CD4-positive, alpha-beta T cell treated with Interleukin-4 for 1 hour (primary cell): Measurements from ENCODE around the gene PPP6R3.
"Not testable (repeated sequence)": the region's sequence is repeated elsewhere in the genome, so short reads cannot be mapped to it uniquely, and the experiment has no call there.

Source experiments
- DNase-seq, 2 donors: peaks; one replicate each; pipeline ENCODE4 v3.0.0-alpha.2; 2020 to 2022

Gene PPP6R3

GRCh38 chr11:68436162-68436888, 24.2 kb upstream of the PPP6R3 start:
- no peak for DNase-seq

GRCh38 chr11:68436985-68437926, 23.3 kb upstream of the PPP6R3 start:
- DNase-seq: peak in 1 of 2 donors; percentile 42

GRCh38 chr11:68437927-68438657, 22.5 kb upstream of the PPP6R3 start:
- no peak for DNase-seq

GRCh38 chr11:68438658-68439259, 21.8 kb upstream of the PPP6R3 start:
- DNase-seq: no peak

- no peak for DNase-seq
Observed at GRCh38 chr11:68439355-68440065, 21.0 kb upstream of the PPP6R3 start.

GRCh38 chr11:68440224-68440623, 20.3 kb upstream of the PPP6R3 start:
- no peak for DNase-seq

GRCh38 chr11:68441466-68442230, 18.9 kb upstream of the PPP6R3 start:
- no peak for DNase-seq

GRCh38 chr11:68442433-68442832, 18.1 kb upstream of the PPP6R3 start:
- DNase-seq: no peak

GRCh38 chr11:68444566-68444965, 16.0 kb upstream of the PPP6R3 start:
- DNase-seq: no peak

GRCh38 chr11:68445531-68446035, 15.0 kb upstream of the PPP6R3 start:
- no peak for DNase-seq

- DNase-seq: no peak
Observed at GRCh38 chr11:68446046-68446725, 14.4 kb upstream of the PPP6R3 start.

- DNase-seq: peak; percentile 79 to 80
Observed at GRCh38 chr11:68447015-68447801, 13.3 kb upstream of the PPP6R3 start.

GRCh38 chr11:68447914-68448313, 12.6 kb upstream of the PPP6R3 start:
- DNase-seq: not testable (repeated sequence)

GRCh38 chr11:68448604-68449011, 11.9 kb upstream of the PPP6R3 start:
- DNase-seq: no peak

GRCh38 chr11:68449951-68450350, 10.6 kb upstream of the PPP6R3 start:
- no peak for DNase-seq

GRCh38 chr11:68450711-68451110, 9.8 kb upstream of the PPP6R3 start:
- no peak for DNase-seq

GRCh38 chr11:68454767-68455166, 5.8 kb upstream of the PPP6R3 start:
- no peak for DNase-seq

GRCh38 chr11:68455485-68455884, 5.1 kb upstream of the PPP6R3 start:
- DNase-seq: no peak

- DNase-seq: no peak
Observed at GRCh38 chr11:68457216-68457897, 3.2 kb upstream of the PPP6R3 start.
